PC-3 (cell line): ENCODE measurements around the gene SESN1. TPM values are rescaled to one million over a fixed set of nuclear protein-coding genes. Genes with fewer than 3 reads are reported as not detected.

ENCODE experiments used
- ATAC-seq: fragments of 200-7000 bp; cut with Tn5 transposase; 2 replicates; pipeline ENCODE4 v1.9.1; 2020; ENCODE audit warnings: mild to moderate bottlenecking, moderate library complexity
- BruUV-seq: library from RNA; stranded (reverse); fragments of 400-500 nt; replicated peaks from 2 replicates; lab custom pipeline; 2021; lab: Mats Ljungman, UMichigan
- CTCF ChIA-PET: fragments of 300-600 bp; sonication (Branson Sonifier 250); formaldehyde crosslinking; loops from one replicate; lab custom pipeline; 2022; ENCODE audit warnings: antibody characterized with exemption; lab: Charles Lee
- POLR2A ChIA-PET: fragments of 300-600 bp; sonication (Branson Sonifier 250); formaldehyde crosslinking; loops from one replicate; lab custom pipeline; 2022; ENCODE audit warnings: antibody characterized with exemption; ENCODE audit not compliant: unreplicated experiment; lab: Charles Lee
- DNase-seq: peaks from one replicate; pipeline ENCODE4 v3.0.0-alpha.2; 2015
- H2AFZ ChIP-seq: fragments of 300-600 bp; sonication (generic); 2 replicates; pipeline ENCODE4 v1.6.0; 2016; ENCODE audit warnings: antibody characterized with exemption, low read length
- H3F3A ChIP-seq: fragments of 300-600 bp; sonication (generic); one replicate; pipeline ENCODE4 v1.6.0; 2017; ENCODE audit warnings: antibody characterized with exemption, low read length, control low read depth, mild to moderate bottlenecking; ENCODE audit not compliant: unreplicated experiment
- H3K27ac ChIP-seq: fragments of 300-600 bp; sonication (generic); 2 replicates; pipeline ENCODE4 v1.5.1; 2016; ENCODE audit warnings: mild to moderate bottlenecking, low read length
- H3K27me3 ChIP-seq: fragments of 300-600 bp; sonication (generic); 2 replicates; pipeline ENCODE4 v1.6.1; 2016; ENCODE audit warnings: low read length, mixed read lengths
- H3K36me3 ChIP-seq: fragments of 300-600 bp; sonication (generic); 2 replicates; pipeline ENCODE4 v1.6.1; 2016; ENCODE audit warnings: low read depth, mixed run types, low read length, mixed read lengths
- H3K4me1 ChIP-seq: fragments of 300-600 bp; sonication (generic); 2 replicates; pipeline ENCODE4 v1.5.1; 2016; ENCODE audit warnings: low read length; ENCODE audit not compliant: insufficient read depth
- H3K4me2 ChIP-seq: fragments of 300-600 bp; sonication (generic); 2 replicates; pipeline ENCODE4 v1.6.0; 2016; ENCODE audit warnings: low read length
- H3K4me3 ChIP-seq: fragments of 300-600 bp; sonication (generic); 2 replicates; pipeline ENCODE4 v1.5.1; 2016; ENCODE audit warnings: mild to moderate bottlenecking, low read length, mixed read lengths
- H3K79me2 ChIP-seq: fragments of 300-600 bp; sonication (generic); 2 replicates; pipeline ENCODE4 v1.6.1; 2017; ENCODE audit warnings: low read length, mixed read lengths
- H3K9ac ChIP-seq: fragments of 300-600 bp; sonication (generic); 2 replicates; pipeline ENCODE4 v1.6.0; 2016; ENCODE audit warnings: mild to moderate bottlenecking, low read length
- H3K9me2 ChIP-seq: fragments of 300-600 bp; sonication (generic); replicated peaks from 2 replicates; pipeline ENCODE4 v1.6.1; 2016; ENCODE audit warnings: mixed run types, low read length, mixed read lengths
- H3K9me3 ChIP-seq: fragments of 300-600 bp; sonication (generic); 2 replicates; pipeline ENCODE4 v1.6.1; 2016; ENCODE audit warnings: low read length, mixed read lengths
- H4K20me1 ChIP-seq: fragments of 300-600 bp; sonication (generic); 2 replicates; pipeline ENCODE4 v1.6.1; 2016; ENCODE audit warnings: low read length, mixed read lengths
- CTCF ChIP-seq: fragments of 300-600 bp; sonication (generic); conservative IDR thresholded peaks from 2 replicates; pipeline ENCODE4 v1.5.1; 2017; ENCODE audit warnings: antibody characterized with exemption, low read depth, mild to moderate bottlenecking, low read length
- EZH2 ChIP-seq: fragments of 300-600 bp; sonication (generic); IDR thresholded peaks from one replicate; pipeline ENCODE4 v1.6.1; 2017; ENCODE audit warnings: antibody characterized with exemption, mild to moderate bottlenecking, low read length; ENCODE audit not compliant: unreplicated experiment
- EZH2phosphoT487 ChIP-seq: fragments of 300-600 bp; sonication (generic); IDR thresholded peaks from 2 replicates; pipeline ENCODE4 v1.6.1; 2018; ENCODE audit warnings: mild to moderate bottlenecking, antibody characterized with exemption, low read length, borderline replicate concordance
- intact Hi-C: fragments of 100-400 bp; cut with micrococcal nuclease; formaldehyde crosslinking; loops from 2 replicates; pipeline ENCODE4 v1.9.0; 2023
- total RNA-seq: library from RNA; depleted of rRNA; stranded (reverse); fragments of >200 nt; gene quantifications from 2 replicates; pipeline ENCODE4 v1.2.3, GENCODE V29; 2014

The SESN1 gene
- total RNA-seq, 1 experiment from 2014 or later = 3.4 TPM

- TF ChIP-seq EZH2phosphoT487 (no peak), EZH2 (no peak), CTCF (no peak)
- Histone ChIP-seq H4K20me1 (no peaks in the 10 kb centered on the region), H3K4me2 (no peak overlapping the region), H3K9me3 (no peaks in the 10 kb centered on the region), H3K4me3 (no peak overlapping the region), H3K9ac (no peak overlapping the region), H3K4me1 (no peaks in the 10 kb centered on the region), H3K27ac (no peak overlapping the region), H3K36me3 (no peaks in the 10 kb centered on the region), H3K79me2 (no peaks in the 10 kb centered on the region), H3F3A (no peaks in the 10 kb centered on the region), H3K9me2 (no peaks in the 10 kb centered on the region), H2AFZ (no peak overlapping the region), H3K27me3 (no peaks in the 10 kb centered on the region)
- CTCF ChIA-PET = no interaction called here
- no TSS peak for BruUV-seq
- ATAC-seq (no peak), DNase-seq (no peak)
- intact Hi-C loops = loop anchor here (10.0 kb wide), 1 partner anchor 148 kb away; no protein-coding TSS in a partner anchor
- POLR2A ChIA-PET = no interaction called here
These were observed 41.8 kb downstream of the SESN1 start for GRCh38 chr6:109052852-109053251.

DNA sequence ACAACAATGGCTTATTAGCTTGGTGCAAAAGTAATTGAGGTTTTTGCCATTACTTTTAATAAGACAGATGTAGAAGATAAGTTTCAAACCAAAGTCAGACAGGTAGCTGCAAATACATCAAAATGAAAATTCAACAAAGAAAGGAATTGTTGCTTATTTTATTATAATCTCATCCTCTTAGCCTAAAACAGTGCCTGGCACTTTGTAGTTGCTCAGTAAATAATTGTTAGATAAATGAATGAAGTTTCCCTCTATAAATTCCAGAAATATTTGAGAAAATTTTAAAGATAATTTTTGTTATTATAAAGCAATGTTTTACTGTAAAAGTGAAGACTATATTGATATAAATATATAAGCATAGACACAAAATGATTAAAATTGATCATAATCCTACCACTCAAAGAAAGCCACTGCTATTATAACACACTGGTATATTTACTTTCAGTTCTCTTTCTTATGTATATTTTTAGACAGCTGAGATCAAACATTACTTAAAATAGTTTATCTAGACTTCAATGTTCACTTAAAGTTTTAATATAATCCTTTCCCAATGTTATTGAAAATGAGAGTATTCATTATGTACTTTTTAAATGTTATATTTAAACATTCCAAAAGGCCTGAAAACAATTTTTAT, 42.5 kb downstream of the SESN1 start:
- intact Hi-C loops = loop anchor here (10.0 kb wide), 1 partner anchor 147 kb away; no protein-coding TSS in a partner anchor
- Histone ChIP-seq H3F3A (no peaks in the 10 kb centered on the region), H3K9me2 (no peaks in the 10 kb centered on the region), H2AFZ (no peak overlapping the region), H3K36me3 (no peaks in the 10 kb centered on the region), H3K27ac (no peak overlapping the region), H4K20me1 (no peaks in the 10 kb centered on the region), H3K27me3 (no peaks in the 10 kb centered on the region), H3K4me2 (no peak overlapping the region), H3K4me3 (no peak overlapping the region), H3K9ac (no peak overlapping the region), H3K79me2 (no peaks in the 10 kb centered on the region), H3K9me3 (no peaks in the 10 kb centered on the region), H3K4me1 (no peaks in the 10 kb centered on the region)
- no TSS peak for BruUV-seq
- no peak for TF ChIP-seq EZH2
- TF ChIP-seq EZH2phosphoT487 = no peak
- no peak for TF ChIP-seq CTCF
- ChIA-PET CTCF (no interaction called here), POLR2A (no interaction called here)
- ATAC-seq (no peak), DNase-seq (no peak)

DNA sequence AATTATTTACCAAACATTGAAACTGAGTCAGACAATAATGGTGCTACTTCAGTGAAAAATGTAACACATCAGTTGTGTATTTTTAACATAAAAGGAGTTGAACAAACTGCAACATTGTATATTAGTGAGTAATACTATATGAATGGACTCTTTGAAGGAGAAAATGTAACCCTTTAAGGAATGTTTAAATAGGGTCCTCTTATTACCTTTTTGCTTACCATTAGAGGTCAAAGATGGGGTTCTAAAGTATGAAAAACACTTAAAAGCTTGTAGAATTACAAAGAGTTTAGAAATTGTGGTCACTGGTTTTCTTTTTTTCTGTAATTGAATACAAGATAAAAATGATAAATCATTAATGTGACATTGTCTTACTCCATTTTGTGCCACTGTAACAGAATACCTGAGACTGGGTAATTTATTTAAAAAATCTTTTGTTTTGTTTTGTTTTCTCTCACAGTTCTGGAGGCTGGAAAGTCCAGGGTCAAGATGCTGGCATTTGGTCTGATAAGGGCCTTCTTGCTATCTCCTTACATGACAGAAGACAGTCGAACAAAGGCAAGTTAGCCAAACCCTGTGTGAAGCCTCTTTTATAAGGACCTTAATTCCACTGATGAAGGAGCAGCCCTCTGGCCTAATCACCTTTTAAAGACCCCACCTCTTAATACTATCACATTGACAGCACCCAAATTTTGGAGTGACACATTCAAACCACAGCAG, 43.2 kb downstream of the SESN1 start:
- TF ChIP-seq EZH2 (no peak), EZH2phosphoT487 (no peak), CTCF (no peak)
- intact Hi-C loops = loop anchor here (10.0 kb wide), 1 partner anchor 147 kb away; no protein-coding TSS in a partner anchor
- BruUV-seq = no TSS peak
- no peaks in the 10 kb centered on the region for H3K27me3 ChIP-seq
- no peak for DNase-seq
- no peak overlapping the region for H2AFZ ChIP-seq
- H3K9me3 ChIP-seq = no peaks in the 10 kb centered on the region
- H3K4me3 ChIP-seq = no peak overlapping the region
- ChIA-PET CTCF (no interaction called here), POLR2A (no interaction called here)
- no peaks in the 10 kb centered on the region for H3K4me1 ChIP-seq
- no peak overlapping the region for H3K9ac ChIP-seq
- H3K27ac ChIP-seq = no peak overlapping the region
- no peaks in the 10 kb centered on the region for H3K79me2 ChIP-seq
- no peak for ATAC-seq
- H3K4me2 ChIP-seq = no peak overlapping the region
- H4K20me1 ChIP-seq = no peaks in the 10 kb centered on the region
- H3K9me2 ChIP-seq = no peaks in the 10 kb centered on the region
- H3F3A ChIP-seq = no peaks in the 10 kb centered on the region
- no peaks in the 10 kb centered on the region for H3K36me3 ChIP-seq
